HCT116 (cell line): Measurements from ENCODE around the gene EHMT1.

Experiments used
- EZH2 ChIP-seq: fragments of 200-600 bp; sonication (generic); IDR thresholded peaks from 2 replicates; pipeline ENCODE4 v1.6.1; 2017; ENCODE audit warnings: antibody characterized with exemption, mixed run types
- POLR2A ChIP-seq: IDR thresholded peaks from 2 replicates; pipeline ENCODE4 v1.7.0; 2011; ENCODE audit warnings: borderline replicate concordance; ENCODE audit not compliant: insufficient read depth, insufficient read length; ENCODE audit errors: extremely low read depth
- RAD21 ChIP-seq: IDR thresholded peaks from 2 replicates; pipeline ENCODE4 v1.6.1; 2012; ENCODE audit warnings: low read depth, mild to moderate bottlenecking
- SP1 ChIP-seq: IDR thresholded peaks from 2 replicates; pipeline ENCODE4 v1.6.1; 2012; ENCODE audit warnings: low read depth
- ZNF274 ChIP-seq: fragments of 200-500 bp; sonication (Bioruptor generic); IDR thresholded peaks from 2 replicates; pipeline ENCODE4 v1.6.1; 2014; ENCODE audit warnings: mild to moderate bottlenecking, low read depth, low read length, inconsistent platforms
- TF ChIP-seq, protein P1 (sequence below), 3 experiments: fragments of 200-600 bp in 1 of 3; sonication (generic) in 1 of 3; IDR thresholded peaks in 2 of 3; conservative IDR thresholded peaks in 1 of 3; 2 replicates each; pipeline ENCODE4 v1.5.1; 2012 to 2017; ENCODE audit warnings: low read depth in 2 of 3, low read length in 2 of 3, antibody characterized with exemption in 1 of 3, borderline replicate concordance in 1 of 3, control low read depth in 1 of 3, mild to moderate bottlenecking in 1 of 3, mixed read lengths in 1 of 3, mixed run types in 1 of 3, moderate library complexity in 1 of 3; ENCODE audit not compliant: insufficient read depth in 1 of 3
- TF ChIP-seq, protein P2 (sequence below): IDR thresholded peaks from 2 replicates; pipeline ENCODE4 v1.6.1; 2012
- TF ChIP-seq, protein P3 (sequence below): IDR thresholded peaks from 2 replicates; pipeline ENCODE4 v1.6.1; 2011; ENCODE audit warnings: mild to moderate bottlenecking, low read length, moderate library complexity; ENCODE audit not compliant: insufficient replicate concordance; ENCODE audit errors: extremely low read depth

DNA sequence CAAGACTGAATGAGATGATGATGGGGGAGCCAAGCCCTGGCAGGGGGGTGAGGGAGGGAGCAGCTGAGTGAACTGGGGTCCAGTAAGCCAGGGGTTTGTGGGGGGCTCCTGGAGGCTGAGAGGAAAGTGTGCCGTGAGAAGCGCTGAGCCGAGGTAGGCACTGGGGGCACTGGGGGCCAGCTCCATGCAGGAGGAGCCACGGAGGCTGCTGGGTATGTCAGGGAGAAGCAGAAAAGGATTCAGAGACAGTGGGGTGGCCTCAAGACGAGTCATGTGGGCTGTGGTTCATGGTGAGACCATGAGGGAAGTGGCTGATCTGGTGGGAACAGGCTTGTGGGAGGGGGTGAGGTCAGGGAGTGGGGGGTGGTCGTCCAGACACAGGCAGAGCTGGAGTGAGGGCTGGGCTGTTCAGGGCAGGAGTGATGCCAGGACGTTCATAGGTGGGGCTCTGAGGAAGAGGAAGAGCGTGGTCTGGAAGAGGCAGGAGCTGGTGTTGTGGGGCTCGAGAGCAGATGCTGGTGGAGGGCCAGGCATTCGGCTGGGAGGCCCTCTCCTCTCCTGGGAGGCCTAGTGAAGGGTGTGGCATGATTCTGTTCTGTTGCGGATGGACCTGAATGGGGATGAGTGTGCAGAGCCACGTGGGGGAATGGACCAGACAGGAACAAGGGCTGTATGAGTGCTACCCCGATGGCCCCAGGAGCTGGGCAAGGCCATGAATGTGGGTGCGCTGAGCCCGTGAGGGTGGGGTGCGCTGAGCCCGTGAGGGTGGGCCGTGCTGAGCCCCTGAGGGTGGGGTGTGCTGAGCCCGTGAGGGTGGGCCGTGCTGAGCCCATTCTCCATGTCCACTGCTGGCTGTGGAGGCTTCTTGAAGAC lies 166.1 kb downstream of the EHMT1 start:
- no peak for TF ChIP-seq EZH2
- TF ChIP-seq, protein P1, sequence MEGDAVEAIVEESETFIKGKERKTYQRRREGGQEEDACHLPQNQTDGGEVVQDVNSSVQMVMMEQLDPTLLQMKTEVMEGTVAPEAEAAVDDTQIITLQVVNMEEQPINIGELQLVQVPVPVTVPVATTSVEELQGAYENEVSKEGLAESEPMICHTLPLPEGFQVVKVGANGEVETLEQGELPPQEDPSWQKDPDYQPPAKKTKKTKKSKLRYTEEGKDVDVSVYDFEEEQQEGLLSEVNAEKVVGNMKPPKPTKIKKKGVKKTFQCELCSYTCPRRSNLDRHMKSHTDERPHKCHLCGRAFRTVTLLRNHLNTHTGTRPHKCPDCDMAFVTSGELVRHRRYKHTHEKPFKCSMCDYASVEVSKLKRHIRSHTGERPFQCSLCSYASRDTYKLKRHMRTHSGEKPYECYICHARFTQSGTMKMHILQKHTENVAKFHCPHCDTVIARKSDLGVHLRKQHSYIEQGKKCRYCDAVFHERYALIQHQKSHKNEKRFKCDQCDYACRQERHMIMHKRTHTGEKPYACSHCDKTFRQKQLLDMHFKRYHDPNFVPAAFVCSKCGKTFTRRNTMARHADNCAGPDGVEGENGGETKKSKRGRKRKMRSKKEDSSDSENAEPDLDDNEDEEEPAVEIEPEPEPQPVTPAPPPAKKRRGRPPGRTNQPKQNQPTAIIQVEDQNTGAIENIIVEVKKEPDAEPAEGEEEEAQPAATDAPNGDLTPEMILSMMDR (IDR thresholded peaks at IDR 0.05 in 2 of 3, conservative IDR thresholded peaks at IDR 0.05 in 1 of 3; ENCODE audit: borderline replicate concordance in 1 of 3, insufficient read depth in 1 of 3, low read depth in 2 of 3, low read length in 2 of 3), result no peak
- TF ChIP-seq, protein P2, sequence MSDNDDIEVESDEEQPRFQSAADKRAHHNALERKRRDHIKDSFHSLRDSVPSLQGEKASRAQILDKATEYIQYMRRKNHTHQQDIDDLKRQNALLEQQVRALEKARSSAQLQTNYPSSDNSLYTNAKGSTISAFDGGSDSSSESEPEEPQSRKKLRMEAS, result no peak
- TF ChIP-seq ZNF274, result no peak
- TF ChIP-seq, protein P3, sequence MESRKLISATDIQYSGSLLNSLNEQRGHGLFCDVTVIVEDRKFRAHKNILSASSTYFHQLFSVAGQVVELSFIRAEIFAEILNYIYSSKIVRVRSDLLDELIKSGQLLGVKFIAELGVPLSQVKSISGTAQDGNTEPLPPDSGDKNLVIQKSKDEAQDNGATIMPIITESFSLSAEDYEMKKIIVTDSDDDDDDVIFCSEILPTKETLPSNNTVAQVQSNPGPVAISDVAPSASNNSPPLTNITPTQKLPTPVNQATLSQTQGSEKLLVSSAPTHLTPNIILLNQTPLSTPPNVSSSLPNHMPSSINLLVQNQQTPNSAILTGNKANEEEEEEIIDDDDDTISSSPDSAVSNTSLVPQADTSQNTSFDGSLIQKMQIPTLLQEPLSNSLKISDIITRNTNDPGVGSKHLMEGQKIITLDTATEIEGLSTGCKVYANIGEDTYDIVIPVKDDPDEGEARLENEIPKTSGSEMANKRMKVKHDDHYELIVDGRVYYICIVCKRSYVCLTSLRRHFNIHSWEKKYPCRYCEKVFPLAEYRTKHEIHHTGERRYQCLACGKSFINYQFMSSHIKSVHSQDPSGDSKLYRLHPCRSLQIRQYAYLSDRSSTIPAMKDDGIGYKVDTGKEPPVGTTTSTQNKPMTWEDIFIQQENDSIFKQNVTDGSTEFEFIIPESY, result no peak
- no peak for TF ChIP-seq RAD21
- no peak for TF ChIP-seq POLR2A
- no peak for TF ChIP-seq SP1
